CD4-positive, alpha-beta T cell (primary cell): Measurements from ENCODE around the gene LGALS13. TPM values are rescaled to one million over a fixed set of nuclear protein-coding genes. Genes with fewer than 3 reads are reported as not detected.

ENCODE experiments used
- ATAC-seq: fragments of 200-7000 bp; cut with Tn5 transposase; one replicate; pipeline ENCODE4 v1.10.0; 2022; ENCODE audit warnings: mild to moderate bottlenecking; ENCODE audit not compliant: poor library complexity
- CTCF ChIA-PET: fragments of 350-600 bp; sonication (Branson Sonifier 250); formaldehyde crosslinking; loops from one replicate; lab custom pipeline; 2021; ENCODE audit warnings: antibody characterized with exemption, inconsistent platforms; lab: Charles Lee
- POLR2A ChIA-PET: fragments of 350-600 bp; sonication (Branson Sonifier 250); formaldehyde crosslinking; loops from one replicate; lab custom pipeline; 2021; ENCODE audit warnings: antibody characterized with exemption, inconsistent platforms; lab: Charles Lee
- DNase-seq, 14 experiments: peaks; one replicate each; pipeline ENCODE4 v3.0.0-alpha.2; 2013 to 2020; ENCODE audit warnings: mixed read lengths in 2 of 14
- H3K27ac ChIP-seq, 2 donors: one replicate each; pipeline versions ENCODE4 v1.5.1 to v1.7.0; 2013; ENCODE audit warnings: low read length in 2 of 2, low read depth in 1 of 2, mild to moderate bottlenecking in 1 of 2
- H3K27me3 ChIP-seq, 2 experiments: 1 replicate in 1 of 2; 2 replicates in 1 of 2; pipeline versions ENCODE4 v1.6.1 to v1.7.0; 2013; ENCODE audit warnings: low read length in 2 of 2, control low read depth in 1 of 2, mild to moderate bottlenecking in 1 of 2, moderate library complexity in 1 of 2; ENCODE audit not compliant: insufficient read depth in 2 of 2, control insufficient read depth in 1 of 2
- H3K36me3 ChIP-seq: one replicate; pipeline ENCODE4 v1.6.1; 2013; ENCODE audit warnings: low read length, control low read depth; ENCODE audit not compliant: insufficient read depth
- H3K4me1 ChIP-seq: one replicate; pipeline ENCODE4 v1.6.1; 2013; ENCODE audit warnings: low read length, control low read depth; ENCODE audit not compliant: insufficient read depth
- H3K4me3 ChIP-seq: one replicate; pipeline ENCODE4 v1.5.1; 2013; ENCODE audit warnings: mild to moderate bottlenecking, low read length, moderate library complexity
- H3K9me3 ChIP-seq, 2 experiments: 1 replicate in 1 of 2; 2 replicates in 1 of 2; pipeline versions ENCODE4 v1.6.1 to v1.7.0; 2013; ENCODE audit warnings: low read length in 2 of 2, mild to moderate bottlenecking in 2 of 2, control low read depth in 1 of 2, moderate library complexity in 1 of 2; ENCODE audit not compliant: control insufficient read depth in 1 of 2, insufficient read depth in 1 of 2
- H3K27ac Mint-ChIP-seq: one replicate; pipeline ENCODE4 v1.8.0; 2020; ENCODE audit warnings: mixed read lengths
- H3K27me3 Mint-ChIP-seq: one replicate; pipeline ENCODE4 v1.8.0; 2021; ENCODE audit warnings: mixed read lengths
- H3K36me3 Mint-ChIP-seq: one replicate; pipeline ENCODE4 v1.8.0; 2021; ENCODE audit warnings: low read depth, mixed read lengths
- H3K4me1 Mint-ChIP-seq: one replicate; pipeline ENCODE4 v1.8.0; 2021; ENCODE audit warnings: low read depth, mixed read lengths
- H3K4me3 Mint-ChIP-seq: one replicate; pipeline ENCODE4 v1.8.0; 2020; ENCODE audit warnings: mild to moderate bottlenecking, mixed read lengths
- H3K9me3 Mint-ChIP-seq: one replicate; pipeline ENCODE4 v1.8.0; 2020; ENCODE audit warnings: mixed read lengths
- intact Hi-C, 2 experiments: fragments of 100-400 bp; cut with DNase I in 1 of 2; cut with micrococcal nuclease in 1 of 2; formaldehyde crosslinking; loops; one replicate each; pipeline versions ENCODE4 v1.15.1 to v1.9.0; 2023 to 2025; cut with DNase I, micrococcal nuclease
- total RNA-seq, 174 experiments: library from RNA in 2 of 174; stranded (reverse) in 2 of 174; gene quantifications; one replicate each; pipeline ENCODE4 v1.2.3 and lab custom pipeline; 2021 to 2026
- TF ChIP-seq, protein P1 (sequence below): fragments of 200-600 bp; IDR thresholded peaks from one replicate; pipeline ENCODE4 v1.8.0; 2022; ENCODE audit warnings: antibody characterized with exemption, mild to moderate bottlenecking

Gene LGALS13
- total RNA-seq, 2 experiments from 2014 or later = not detected

DNA sequence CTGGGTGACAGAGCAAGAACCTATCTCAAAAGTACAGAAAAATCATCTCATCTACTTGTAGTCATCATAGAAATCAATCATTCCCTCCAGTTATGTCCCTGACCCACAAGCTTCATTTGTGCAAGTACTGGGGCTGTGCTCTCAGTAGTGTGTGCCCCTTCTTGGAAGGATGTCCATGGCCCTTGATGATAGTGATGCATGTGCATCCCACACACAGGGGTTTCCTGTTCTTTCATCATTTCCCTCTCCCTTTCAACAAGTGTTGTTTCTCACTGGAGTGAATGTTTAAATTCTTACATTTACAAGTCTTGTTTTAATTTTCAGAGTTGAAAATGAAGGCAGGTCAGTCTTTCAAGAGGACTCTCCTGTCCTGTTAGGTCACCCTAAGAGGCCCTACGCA lies 1.5 kb downstream of the LGALS13 start:
- DNase-seq (no peak), ATAC-seq (no peak)
- ChIA-PET CTCF (no interaction called here), POLR2A (no interaction called here)
- Mint-ChIP-seq H3K4me3 (no peak overlapping the region), H3K9me3 (no peaks in the 10 kb centered on the region), H3K27ac (no peak overlapping the region), H3K27me3 (peaks cover 42% of the 10 kb centered on the region), H3K4me1 (no peaks in the 10 kb centered on the region), H3K36me3 (no peaks in the 10 kb centered on the region)
- Histone ChIP-seq H3K4me3 (no peak overlapping the region), H3K9me3 (no peaks in the 10 kb centered on the region), H3K36me3 (no peaks in the 10 kb centered on the region), H3K27me3 (peaks cover 9% of the 10 kb centered on the region in 2 experiments), H3K4me1 (no peaks in the 10 kb centered on the region), H3K27ac (no peak overlapping the region)
- TF ChIP-seq, protein P1, sequence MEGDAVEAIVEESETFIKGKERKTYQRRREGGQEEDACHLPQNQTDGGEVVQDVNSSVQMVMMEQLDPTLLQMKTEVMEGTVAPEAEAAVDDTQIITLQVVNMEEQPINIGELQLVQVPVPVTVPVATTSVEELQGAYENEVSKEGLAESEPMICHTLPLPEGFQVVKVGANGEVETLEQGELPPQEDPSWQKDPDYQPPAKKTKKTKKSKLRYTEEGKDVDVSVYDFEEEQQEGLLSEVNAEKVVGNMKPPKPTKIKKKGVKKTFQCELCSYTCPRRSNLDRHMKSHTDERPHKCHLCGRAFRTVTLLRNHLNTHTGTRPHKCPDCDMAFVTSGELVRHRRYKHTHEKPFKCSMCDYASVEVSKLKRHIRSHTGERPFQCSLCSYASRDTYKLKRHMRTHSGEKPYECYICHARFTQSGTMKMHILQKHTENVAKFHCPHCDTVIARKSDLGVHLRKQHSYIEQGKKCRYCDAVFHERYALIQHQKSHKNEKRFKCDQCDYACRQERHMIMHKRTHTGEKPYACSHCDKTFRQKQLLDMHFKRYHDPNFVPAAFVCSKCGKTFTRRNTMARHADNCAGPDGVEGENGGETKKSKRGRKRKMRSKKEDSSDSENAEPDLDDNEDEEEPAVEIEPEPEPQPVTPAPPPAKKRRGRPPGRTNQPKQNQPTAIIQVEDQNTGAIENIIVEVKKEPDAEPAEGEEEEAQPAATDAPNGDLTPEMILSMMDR = no peak
- intact Hi-C loops = no loop called here

DNA sequence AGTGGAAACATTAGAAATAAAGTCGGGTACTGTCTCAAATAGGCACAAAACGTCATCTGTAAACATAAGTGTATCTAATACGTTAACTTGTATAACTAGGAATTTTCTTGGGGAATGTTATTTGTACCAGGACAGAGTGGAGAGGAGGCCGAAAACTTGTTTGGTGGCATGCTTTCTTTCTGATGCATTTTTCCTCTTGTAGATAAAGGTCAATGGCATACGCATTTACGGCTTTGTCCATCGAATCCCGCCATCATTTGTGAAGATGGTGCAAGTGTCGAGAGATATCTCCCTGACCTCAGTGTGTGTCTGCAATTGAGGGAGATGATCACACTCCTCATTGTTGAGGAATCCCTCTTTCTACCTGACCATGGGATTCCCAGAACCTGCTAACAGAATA lies 4.7 kb downstream of the LGALS13 start:
- ATAC-seq (no peak), DNase-seq (no peak)
- Histone ChIP-seq H3K27ac (no peak overlapping the region), H3K4me1 (no peaks in the 10 kb centered on the region), H3K27me3 (peaks cover 0 to 5% of the 10 kb centered on the region in 2 experiments), H3K9me3 (no peaks in the 10 kb centered on the region), H3K4me3 (no peak overlapping the region), H3K36me3 (no peaks in the 10 kb centered on the region)
- H3K27ac Mint-ChIP-seq = no peak overlapping the region
- ChIA-PET CTCF (no interaction called here), POLR2A (no interaction called here)
- no peaks in the 10 kb centered on the region for H3K4me1 Mint-ChIP-seq
- H3K9me3 Mint-ChIP-seq = no peaks in the 10 kb centered on the region
- intact Hi-C loops = no loop called here
- peaks cover 26% of the 10 kb centered on the region for H3K27me3 Mint-ChIP-seq
- H3K36me3 Mint-ChIP-seq = no peaks in the 10 kb centered on the region
- H3K4me3 Mint-ChIP-seq = no peak overlapping the region
- TF ChIP-seq, protein P1 = no peak

DNA sequence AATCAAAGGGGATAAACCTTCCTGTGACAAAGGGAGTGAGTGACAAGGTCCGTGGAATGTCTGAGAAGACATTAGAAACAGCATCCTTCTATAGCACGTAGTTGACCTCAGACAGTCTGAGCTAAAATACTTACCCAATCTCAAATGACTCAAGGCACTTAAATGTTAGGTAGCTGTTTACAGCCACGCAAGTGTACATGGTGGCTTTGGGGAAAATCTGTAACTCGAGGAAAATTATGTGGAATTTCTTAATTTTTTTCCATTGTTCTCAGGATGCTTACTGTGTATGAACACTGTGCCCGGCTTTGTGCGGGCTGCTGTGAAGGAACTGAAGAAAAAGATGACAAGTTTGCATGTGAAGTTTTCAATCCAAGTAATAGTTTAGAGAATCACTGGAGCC lies 5.2 kb downstream of the LGALS13 start:
- H3K27me3 ChIP-seq = peaks cover 0 to 5% of the 10 kb centered on the region in 2 experiments
- H3K9me3 ChIP-seq = no peaks in the 10 kb centered on the region
- H3K36me3 ChIP-seq = no peaks in the 10 kb centered on the region
- Mint-ChIP-seq H3K27ac (no peak overlapping the region), H3K9me3 (no peaks in the 10 kb centered on the region), H3K4me1 (no peaks in the 10 kb centered on the region), H3K36me3 (no peaks in the 10 kb centered on the region), H3K4me3 (no peak overlapping the region), H3K27me3 (peaks cover 23% of the 10 kb centered on the region)
- no peaks in the 10 kb centered on the region for H3K4me1 ChIP-seq
- H3K27ac ChIP-seq = no peak overlapping the region
- intact Hi-C loops = no loop called here
- ChIA-PET POLR2A (no interaction called here), CTCF (no interaction called here)
- DNase-seq = no peak
- no peak for ATAC-seq
- TF ChIP-seq, protein P1 = no peak
- H3K4me3 ChIP-seq = no peak overlapping the region
